Skeletal muscle cell (primary cell): Measurements from ENCODE around the gene SH3RF1.

Experiments
- DNase-seq: peaks from one replicate; pipeline ENCODE4 v3.0.0-alpha.2; 2010; ENCODE audit warnings: low read depth
- H3K4me3 ChIP-seq: 2 replicates; pipeline ENCODE4 v1.5.1; 2011; ENCODE audit warnings: low read depth, mild to moderate bottlenecking, control low read depth, low read length, moderate library complexity

SH3RF1 gene

GRCh38 chr4:169061386-169061785 is 209.4 kb downstream of the SH3RF1 start:
- no peak overlapping the region for H3K4me3 ChIP-seq
- DNase-seq: no peak

GRCh38 chr4:169060391-169061091 is 210.2 kb downstream of the SH3RF1 start:
- no peak overlapping the region for H3K4me3 ChIP-seq
- no peak for DNase-seq

DNA sequence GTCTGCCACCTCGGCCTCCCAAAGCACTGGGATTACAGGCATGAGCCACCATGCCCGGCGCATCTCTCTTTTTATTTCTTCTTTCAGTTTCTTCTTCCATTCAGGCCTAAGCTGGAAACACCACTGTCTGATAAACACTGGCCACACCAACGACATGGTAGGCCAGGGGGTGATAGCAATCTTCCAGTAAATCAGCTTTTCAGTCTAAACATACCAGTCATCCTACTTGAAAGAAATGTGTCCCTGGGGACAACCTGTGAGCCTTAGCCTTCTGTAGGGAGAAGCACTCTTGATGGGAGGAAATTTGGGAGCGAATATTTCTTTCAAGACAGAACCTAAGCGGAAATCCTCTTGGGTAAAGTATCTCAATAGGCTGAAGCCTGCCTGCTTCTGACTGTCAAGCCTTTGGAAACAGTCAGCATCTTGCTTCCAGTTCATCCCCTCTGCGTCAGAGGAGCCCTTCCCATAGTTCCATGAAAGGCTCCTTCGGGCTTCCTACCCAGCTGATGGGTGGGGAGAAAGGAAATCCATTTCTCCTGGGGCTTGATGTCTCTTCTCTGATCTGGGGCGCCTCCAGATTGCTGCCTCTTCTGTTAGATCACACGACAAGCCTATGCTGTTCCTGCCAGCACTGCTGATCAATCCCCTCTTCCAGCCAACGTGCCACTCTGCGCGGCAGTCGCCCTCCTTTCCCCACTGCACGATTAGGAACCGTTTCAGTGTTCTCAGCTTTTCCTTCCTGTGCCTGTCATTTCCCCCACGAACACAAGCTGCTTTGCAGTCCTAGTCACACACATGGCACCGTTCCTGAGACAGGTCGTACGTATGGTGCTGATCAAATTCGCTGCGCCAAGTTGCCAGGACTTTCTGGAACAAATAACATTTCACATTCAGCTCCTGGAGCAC is 211.2 kb downstream of the SH3RF1 start:
- no peak overlapping the region for H3K4me3 ChIP-seq
- no peak for DNase-seq

DNA sequence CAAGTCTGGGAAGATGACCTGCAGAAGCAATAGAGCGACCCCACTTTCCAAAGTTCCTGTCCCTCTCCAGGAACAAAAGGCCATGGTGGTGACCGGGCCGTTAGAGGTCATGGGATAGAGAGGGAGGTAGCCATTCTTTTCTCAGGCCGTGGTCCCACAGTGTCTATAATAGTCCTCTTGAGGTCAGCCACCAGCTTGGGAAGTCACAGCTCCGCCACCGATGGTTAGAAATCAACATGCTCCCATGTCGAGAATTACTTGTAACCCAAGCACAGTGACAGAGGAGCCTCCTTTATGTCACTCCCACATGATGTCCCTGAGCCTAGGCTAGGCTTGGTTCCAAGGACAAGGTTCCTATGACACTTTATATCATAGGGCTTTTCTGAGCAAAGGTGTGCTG is 212.4 kb downstream of the SH3RF1 start:
- no peak for DNase-seq
- no peak overlapping the region for H3K4me3 ChIP-seq

- no peak overlapping the region for H3K4me3 ChIP-seq
These were observed 215.9 kb downstream of the SH3RF1 start for GRCh38 chr4:169054879-169055278.

GRCh38 chr4:169052594-169052945 is 218.2 kb downstream of the SH3RF1 start:
- DNase-seq: no peak
- H3K4me3 ChIP-seq: no peak overlapping the region

More at GRCh38 chr4:169054879-169055278, 215.9 kb downstream of the SH3RF1 start:
- DNase-seq: no peak

DNA sequence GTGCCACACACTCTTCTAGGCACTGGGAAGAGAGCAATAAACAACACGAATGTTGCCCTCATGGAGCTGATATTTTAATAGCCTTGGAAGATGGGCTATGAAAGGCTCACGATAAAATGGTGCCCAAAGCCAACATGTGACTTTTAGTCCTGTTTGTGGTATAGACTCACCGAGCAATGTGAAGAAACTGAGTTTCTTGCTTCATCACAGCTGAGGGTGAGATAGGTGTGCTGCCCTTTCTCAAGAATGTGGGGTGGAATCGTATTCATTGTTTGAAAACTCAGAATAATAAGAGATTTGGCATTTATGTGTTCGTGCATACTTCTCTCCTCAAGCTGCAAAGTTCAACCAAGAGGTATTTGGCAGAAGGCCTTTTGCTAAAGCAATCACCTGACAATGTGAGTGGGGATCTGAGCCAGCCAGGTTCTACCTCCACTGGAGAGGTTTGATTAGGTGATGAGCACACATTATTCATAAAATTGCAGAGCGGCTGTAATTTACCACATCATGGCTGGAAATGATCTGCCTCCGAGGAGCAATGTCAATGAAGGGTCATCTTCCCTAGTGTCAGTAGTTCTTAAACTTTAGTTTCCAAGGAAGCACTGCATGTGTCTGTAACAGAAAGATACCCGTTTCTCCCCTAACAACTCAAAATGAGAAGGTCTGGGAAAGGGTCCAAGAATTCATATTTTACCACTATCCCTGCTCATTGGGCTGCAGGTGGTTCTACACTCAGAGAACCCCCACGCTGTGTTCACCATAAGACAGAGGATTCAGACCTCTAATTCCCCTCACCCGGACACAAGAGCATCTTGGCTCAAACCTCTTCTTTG is 218.8 kb downstream of the SH3RF1 start:
- no peak overlapping the region for H3K4me3 ChIP-seq
- DNase-seq: no peak

- no peak for DNase-seq
These were observed 219.6 kb downstream of the SH3RF1 start for GRCh38 chr4:169050881-169051760.

GRCh38 chr4:169050284-169050683 is 220.5 kb downstream of the SH3RF1 start:
- DNase-seq: no peak
- H3K4me3 ChIP-seq: no peak overlapping the region

More at GRCh38 chr4:169050881-169051760, 219.6 kb downstream of the SH3RF1 start:
- H3K4me3 ChIP-seq: no peak overlapping the region

- no peak for DNase-seq
- no peak overlapping the region for H3K4me3 ChIP-seq
These were observed 221.8 kb downstream of the SH3RF1 start for GRCh38 chr4:169048868-169049414.

GRCh38 chr4:169047956-169048355 is 222.8 kb downstream of the SH3RF1 start:
- DNase-seq: no peak
- H3K4me3 ChIP-seq: no peak overlapping the region

DNA sequence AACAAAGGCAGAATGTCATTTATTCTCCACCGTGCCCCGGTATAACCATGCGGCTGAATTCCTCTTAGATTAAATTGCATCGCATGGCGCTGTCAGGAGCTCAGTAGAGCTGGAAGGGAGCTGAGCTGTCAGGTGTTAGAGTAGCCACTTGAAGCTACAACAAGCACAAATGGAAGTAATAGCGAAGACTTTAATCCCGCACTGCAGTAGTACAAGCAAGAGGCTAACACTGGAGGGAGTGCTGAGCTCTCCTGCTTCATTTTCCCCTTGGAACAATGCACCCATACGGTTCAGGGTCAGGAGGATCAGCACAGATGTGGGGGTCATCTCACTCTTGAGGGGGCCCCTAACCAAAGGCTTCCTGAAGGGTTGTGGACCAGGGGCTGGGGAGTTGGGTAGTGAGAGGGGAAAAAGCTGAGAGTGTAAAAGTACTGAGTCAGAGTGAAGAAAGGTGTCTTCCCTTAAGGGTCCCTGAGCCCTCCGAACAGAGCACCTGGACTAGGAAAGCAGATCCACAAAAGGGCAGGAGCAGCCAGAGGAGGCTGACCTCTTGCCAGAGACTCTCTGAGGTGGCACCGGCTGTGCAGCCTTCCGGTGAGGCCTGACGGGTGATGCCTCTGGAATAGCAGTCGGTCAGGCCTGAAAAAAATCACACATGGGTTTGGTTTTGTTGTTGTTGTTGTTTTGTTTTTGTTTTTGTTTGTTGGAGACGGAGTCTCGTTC is 224.7 kb downstream of the SH3RF1 start:
- DNase-seq: no peak
- H3K4me3 ChIP-seq: no peak overlapping the region

- DNase-seq: no peak
- H3K4me3 ChIP-seq: no peak overlapping the region
These were observed 225.9 kb downstream of the SH3RF1 start for GRCh38 chr4:169044714-169045447.
